ENCODE data around the gene FMR1.
A peak's percentile ranks its signal among the peaks of the same experiment; 100 is the strongest.

The FMR1 gene

DNA sequence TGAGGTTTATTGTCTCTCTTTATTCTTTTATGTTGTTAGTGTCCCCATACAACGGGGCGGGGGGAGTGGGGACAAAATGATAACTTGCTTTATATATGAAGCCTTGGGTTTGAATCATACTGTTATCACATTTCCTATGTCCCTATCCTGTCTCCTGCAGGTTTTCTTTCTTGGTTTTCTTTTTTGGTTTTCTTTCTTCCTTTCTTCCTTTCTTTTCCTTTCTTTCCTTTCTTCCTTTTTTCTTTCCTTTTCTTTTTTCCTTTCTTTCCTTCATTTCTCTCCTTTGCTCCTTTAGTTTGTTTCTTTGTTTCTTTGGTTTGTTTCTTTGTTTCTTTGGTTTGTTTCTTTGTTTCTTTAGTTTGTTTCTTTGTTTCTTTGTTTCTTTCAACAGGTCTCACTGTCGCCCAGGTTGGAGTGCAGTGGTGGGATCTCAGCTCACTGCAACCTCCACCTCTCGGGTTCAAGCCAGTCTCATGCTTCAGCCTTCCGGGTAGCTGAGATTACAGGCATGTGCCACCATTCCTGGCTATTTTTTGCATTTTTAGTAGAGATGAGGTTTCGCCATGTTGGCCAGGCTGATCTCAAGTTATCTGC lies 4.8 kb downstream of the FMR1 start:
- no peak for DNase-seq

DNA sequence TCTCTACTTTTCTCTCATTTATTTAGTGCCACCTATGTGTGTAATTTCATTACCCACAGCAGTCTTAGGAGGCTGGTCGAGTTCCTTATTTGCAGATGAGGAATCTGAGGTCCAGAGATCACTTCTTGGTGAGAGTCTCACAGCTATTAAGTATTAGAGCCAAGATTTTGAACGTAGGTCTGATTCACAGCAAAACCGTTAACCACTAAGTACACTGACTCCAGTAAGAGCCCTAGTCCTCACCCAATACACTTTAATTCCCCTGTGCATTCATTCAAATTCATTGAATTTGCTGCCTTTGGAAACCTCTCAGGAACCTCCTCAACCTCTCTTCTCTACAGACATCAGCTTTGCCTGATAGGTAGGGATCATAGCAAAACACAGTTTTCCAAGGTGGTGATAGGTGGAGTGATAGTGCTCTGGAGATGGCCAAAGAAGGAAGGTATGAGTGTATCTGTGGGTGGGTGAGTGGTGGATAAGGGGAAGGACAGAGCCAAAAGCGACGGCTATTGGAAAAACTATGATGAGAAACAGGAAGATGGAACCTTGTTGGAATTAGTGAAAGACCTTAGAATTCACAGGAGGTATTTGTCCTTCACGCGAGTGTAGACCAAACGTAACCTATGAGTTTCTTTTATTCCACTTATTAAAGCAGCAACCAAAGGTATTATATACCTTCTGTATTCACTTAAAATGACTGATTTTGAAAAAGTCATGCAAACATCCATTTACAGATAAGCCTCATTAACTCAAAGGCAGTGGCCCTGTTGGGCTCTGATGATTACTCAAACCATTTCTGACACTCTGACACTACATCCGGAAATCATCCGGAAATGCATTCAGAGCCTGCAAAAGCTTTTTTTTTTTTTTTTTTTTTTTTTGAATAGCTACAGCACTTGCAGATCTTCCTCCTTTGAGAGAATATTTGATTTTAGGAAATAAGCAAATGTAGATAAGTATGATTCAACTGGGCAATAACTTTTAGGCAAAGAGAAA lies 6.3 kb downstream of the FMR1 start:
- no peak for DNase-seq

DNA sequence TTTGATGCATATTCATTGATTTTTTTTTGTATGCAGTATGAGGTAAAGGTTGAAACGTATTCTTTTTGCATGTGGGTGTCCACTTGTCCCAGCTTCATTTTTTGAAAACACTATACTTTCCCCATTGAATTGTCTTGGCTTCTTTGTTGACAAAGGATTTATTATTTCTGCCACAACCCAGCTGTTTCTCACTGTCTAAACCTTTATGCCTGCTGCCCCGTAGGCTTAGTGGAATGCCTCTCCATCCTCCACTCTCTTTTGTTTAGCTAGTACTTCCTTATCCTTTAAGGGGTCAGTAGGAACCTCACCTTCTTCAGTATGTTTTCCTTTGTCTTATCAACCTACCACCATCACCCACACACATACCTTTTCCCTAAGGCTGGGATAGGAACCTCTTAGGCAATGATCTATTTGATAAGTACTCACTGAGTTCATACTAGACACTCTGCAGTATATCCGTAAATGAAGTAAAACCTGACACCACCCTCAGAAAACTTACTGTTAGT lies 8.5 kb downstream of the FMR1 start:
- DNase-seq: no peak

DNA sequence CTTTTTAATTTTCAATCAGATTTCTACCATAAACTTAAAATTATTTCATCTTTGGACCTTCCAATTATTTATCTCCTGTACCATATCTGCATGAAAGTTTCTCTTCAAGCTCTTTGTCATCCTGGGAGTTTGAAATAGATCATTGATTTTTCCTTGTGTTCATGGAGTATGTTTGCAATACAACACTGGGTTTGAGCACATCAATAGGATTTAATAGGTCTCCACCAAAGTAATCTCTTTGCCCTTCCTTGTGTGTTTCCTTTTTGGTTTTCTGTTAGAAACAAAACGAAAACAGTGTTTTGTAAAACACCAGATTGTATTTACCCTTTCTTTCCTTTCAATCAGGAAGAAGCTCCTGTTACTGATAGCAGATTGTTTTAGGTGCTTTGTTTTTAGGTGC lies 11.9 kb downstream of the FMR1 start:
- no peak for DNase-seq

DNA sequence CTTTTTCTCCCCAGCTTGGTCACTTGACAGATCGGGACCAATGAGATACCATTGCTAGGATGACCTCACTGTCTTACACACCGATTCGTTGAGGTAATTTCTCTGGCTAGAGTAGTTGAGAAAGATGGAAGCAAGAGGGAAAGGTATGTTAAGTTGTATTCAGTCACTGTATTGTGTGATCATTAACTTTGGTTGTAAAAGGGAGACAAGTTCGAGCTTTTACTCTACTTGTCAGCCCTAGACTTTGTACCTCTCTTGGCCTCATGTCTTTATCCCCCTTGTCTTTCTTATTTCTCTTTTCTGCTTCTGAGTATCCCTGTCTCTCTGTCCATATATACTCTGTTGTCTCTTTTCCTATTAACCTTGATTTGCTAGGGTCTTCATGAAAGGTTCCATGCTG lies 15.5 kb downstream of the FMR1 start:
- no peak for DNase-seq

DNA sequence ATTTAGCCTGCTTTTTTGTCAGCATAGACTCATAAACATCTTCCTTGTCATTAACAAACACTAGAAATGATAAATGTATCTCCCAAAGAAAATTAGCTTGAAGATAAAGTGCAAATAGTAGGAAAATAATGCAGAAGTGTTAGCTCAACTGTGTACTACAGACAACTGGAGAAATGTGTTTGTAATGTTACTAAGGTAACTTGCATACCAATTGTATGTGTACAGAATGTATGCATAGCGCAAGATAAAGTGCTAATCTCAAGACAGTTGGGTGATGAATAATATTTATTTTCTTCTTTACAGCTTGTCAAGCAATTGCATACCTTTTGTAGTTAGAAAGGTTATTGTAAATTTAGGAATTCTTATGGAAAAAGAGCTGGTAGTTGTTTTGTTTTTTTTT lies 22.1 kb downstream of the FMR1 start:
- no peak for DNase-seq

DNA sequence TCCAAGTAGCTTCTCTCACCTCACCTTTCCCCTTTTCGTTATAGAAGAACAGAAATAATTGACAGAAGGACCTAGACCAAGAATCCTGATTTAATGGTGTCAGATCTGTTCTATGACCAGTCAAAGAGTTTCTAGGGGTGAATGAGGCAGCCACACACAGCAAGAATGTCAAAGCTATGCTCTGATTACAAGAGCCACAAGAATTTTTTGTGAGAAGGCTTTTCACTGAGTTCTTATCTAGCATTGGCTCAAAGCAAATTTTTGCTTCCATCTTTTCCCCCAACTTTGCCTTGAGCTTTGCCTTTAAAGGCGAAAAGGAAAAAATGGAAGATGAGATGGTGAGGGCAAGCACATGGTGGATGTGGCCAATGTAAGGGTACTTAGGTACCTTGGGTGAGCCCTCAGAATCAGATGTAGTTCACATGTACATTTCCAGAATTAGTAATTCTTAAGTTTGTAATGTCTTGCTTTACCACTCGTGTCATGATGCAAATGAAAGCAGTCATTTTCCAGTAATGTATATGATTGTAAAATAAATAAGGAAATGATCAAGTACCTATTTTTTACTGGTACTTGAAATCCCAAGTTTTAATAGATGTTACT lies 23.5 kb downstream of the FMR1 start:
- DNase-seq: no peak

DNA sequence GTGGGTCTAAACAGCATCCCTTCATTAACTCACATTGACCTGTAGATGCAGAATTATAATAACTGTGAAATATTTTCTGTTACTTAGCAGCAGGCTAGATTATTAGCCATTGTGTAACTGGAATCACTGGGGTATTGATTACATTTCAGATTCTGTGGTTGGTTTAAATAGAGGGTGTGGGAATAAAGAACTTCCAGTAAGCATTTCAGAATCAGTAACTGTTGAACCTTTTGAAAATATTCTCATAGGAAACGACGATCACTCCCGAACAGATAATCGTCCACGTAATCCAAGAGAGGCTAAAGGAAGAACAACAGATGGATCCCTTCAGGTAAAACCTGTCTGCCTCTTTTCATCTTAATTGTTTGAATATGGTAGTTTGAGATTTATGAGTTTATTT lies 33.6 kb downstream of the FMR1 start:
- no peak for DNase-seq

DNA sequence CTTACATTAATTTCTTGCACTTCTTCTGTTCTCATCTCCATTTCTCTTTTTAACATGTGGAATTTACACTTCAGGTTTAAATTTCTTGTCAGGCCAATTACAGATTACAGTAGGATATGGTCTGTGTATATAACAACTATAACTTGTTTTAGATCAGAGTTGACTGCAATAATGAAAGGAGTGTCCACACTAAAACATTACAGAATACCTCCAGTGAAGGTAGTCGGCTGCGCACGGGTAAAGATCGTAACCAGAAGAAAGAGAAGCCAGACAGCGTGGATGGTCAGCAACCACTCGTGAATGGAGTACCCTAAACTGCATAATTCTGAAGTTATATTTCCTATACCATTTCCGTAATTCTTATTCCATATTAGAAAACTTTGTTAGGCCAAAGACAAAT lies 36.8 kb downstream of the FMR1 start:
- no peak for DNase-seq

DNA sequence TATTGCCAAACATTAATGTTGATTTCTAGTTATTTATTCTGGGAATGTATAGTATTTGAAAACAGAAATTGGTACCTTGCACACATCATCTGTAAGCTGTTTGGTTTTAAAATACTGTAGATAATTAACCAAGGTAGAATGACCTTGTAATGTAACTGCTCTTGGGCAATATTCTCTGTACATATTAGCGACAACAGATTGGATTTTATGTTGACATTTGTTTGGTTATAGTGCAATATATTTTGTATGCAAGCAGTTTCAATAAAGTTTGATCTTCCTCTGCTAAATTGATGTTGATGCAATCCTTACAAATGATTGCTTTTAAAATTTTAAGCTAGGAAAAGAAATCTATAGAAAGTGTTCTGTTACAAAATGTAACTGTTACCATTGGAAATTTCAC lies 38.6 kb downstream of the FMR1 start:
- DNase-seq: no peak

DNA sequence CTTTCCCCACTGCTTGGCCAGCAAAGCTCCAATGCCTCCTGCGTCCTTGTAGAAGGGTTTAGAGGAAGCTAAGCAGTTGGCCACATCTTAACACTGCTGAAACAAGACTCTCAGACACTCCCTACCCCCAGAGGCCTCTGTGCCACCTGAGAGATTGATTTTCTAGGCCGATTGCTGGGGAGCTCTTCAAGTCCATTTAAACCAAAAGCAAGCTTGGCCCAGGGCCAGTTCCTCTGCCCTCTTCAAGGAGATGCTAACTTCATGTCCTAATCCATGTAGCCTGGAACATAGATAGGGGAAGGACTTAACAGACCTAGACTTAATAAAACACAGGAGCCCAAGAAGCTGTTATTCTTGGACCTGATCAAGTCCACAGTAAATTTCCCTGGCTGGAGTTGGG lies 42.3 kb downstream of the FMR1 start:
- no peak for DNase-seq

DNA sequence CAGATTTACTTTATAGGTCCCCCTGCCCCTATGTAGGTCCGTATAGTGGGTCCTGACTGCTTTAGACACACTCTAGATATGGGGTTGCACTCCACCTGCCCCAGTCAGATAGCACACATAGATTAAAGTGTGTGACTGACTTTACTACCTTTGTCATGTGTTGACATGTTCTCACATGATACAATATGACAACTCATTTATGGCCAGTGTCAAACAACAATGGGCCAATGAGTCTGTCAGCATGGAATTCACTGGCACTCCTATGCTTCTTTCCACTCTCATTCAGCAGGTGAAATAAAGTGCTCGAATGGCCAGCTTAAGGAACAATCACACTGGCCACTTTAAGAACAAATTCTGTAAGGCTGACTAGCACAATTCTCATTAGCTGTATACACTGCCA lies 45.6 kb downstream of the FMR1 start:
- DNase-seq: no peak

DNA sequence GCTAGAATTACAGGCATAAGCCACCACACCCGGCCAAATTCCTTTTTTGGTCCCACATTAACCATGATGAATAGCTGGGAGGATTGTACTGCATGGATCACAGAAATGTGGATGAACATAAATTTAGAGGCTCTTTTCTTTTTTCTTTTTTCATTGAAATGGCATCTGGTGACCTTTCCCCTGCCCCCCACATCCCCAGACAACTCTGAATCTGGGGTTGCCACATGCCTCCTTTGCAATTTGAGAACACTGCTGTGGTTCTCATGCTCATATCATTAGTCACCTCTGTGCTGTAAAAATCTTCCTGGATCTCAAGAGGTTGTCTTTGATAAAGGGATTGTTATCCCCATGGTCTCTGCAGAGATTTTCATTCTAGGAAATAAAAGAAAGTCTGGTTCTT lies 46.6 kb downstream of the FMR1 start:
- peak; percentile 87 for DNase-seq

DNA sequence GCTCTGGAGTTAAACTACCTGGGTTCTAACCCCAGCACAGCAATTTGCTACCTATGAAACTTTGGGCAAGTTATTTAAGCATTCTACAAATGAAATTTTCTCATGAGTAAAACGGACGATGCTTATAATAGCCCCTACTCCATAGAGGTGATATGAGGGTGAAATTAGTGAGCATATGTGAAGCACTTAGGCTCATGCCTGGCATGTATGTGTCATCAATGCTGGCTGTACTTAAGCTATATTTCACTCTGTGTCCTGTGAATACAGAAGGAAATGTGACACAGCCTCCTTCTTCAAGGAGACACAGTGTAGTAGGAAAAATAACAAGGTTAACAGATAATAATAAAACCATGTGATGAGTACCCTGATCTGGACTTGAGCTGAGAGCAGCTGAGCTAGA lies 49.0 kb downstream of the FMR1 start:
- no peak for DNase-seq

DNA sequence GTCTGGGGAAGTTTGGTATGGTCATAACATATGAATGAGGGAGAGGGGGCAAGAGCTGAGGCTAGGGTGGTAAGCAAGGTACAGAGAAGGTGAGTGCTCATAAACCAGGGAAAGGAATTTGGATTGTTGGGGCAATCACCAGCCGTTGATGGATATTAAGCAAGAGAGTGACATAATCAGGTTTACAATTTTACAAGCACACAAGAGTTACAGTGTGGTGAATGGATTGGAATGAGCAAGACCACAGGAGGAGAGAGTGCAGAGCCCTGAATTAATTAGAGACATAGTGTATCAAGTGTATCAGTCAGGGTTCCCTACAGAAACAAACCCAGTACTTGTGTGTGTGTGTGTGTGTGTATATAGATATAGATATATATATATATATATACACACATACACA lies 50.8 kb downstream of the FMR1 start:
- peak; percentile 32 for DNase-seq

DNA sequence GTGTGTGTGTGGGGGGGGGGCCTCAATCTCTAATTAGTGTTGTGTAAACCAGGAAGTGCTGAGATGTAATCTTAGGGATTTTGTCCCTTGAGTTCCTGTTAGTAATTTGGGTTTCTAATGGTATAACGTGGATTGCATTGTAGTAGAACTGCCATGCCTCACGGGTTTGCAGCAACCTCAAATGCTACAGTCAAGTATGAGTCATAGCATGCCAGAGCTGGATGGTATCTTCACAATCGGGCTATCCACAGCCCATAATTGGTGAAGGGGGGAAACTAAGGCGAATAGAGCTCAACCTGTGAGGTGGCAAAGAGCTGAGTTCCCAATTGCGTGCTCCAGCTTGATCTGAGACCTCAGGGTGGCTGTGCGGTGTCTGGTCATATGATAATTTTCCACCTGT lies 67.2 kb downstream of the FMR1 start:
- DNase-seq: no peak

DNA sequence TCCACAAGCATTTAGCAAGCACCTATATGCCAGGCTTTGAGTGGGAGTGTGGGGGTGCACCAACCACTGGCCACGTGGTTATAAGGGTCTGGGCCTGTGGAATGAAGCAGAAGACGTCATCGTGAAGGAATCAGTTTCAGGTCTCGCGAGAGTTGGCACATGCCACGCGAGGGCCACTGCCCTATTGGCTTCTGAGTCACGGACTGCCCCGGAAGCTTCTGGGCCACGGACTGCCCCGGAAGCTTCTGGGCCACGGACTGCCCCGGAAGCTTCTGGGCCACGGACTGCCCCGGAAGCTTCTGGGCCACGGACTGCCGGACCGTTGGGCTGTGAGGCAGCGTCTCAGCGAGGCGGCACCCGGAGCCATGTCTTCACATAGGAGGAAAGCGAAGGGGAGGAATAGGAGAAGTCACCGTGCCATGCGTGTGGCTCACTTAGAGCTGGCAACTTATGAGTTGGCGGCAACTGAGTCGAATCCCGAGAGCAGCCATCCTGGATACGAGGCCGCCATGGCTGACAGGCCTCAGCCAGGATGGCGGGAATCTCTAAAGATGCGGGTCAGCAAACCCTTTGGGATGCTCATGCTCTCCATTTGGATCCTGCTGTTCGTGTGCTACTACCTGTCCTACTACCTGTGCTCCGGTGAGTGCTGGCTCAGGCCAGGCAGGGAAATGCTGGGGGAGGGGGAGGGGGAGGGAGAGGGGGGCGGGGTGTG lies 69.5 kb downstream of the FMR1 start, which contains the start of gene FMR1NB:
TSS of gene FMR1NB (plus strand) at position 300 of the 715 bp plus-strand sequence. CDS start at position 366, 66 bp downstream.
- no peak for DNase-seq
